ENCODE measurements around the gene PWWP3B.
A peak's percentile ranks its signal among the peaks of the same experiment; 100 is the strongest.
"Not testable (repeated sequence)": the region's sequence is repeated elsewhere in the genome, so short reads cannot be mapped to it uniquely, and the experiment has no call there.

Gene PWWP3B

DNA sequence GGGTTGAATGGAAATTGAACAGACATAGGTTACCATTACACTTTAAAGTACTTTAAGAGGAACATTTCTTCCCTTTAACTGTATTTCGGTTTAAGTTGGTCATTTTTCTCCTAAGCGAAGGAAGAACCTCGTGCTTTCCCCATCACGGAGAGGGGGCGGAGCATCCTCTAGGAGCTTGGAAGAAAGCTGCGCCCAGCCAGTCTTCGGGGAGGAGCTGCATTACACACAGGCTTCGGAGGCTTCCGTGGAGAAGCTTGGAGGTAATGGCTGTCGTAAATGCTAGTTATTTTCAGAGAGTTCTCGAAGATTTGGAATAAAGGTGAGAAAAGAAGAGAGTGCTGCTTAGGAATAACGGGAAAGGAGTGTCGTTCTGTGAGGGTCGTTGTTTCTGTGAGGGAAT lies at the start of gene PWWP3B:
PWWP3B (plus strand) TSS at position 199 of the 400 bp plus-strand sequence. CDS start 37,128 bp downstream, outside the sequence.
- DNase-seq: peak in 1 of 2 donors; percentile 4

DNA sequence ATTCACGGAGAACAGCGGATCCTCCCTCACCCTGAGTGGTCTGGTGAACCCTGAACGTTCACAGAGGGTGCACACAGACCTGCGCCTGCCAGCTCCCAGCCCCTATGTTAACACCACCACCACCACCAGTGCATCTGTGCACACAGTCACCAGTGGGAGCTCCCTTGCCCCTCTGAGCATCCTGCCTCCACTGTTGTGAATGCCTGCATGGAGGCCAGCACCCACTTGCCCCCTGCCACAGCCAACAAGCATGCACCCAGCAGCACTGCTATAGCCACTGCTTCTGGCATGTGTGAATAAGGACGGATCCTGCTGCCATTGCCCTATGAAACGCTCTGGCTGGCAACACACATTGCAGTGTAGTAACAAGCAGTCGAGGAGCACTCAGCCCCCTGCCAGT lies 29.1 kb upstream of the PWWP3B start:
- no peak for DNase-seq

DNA sequence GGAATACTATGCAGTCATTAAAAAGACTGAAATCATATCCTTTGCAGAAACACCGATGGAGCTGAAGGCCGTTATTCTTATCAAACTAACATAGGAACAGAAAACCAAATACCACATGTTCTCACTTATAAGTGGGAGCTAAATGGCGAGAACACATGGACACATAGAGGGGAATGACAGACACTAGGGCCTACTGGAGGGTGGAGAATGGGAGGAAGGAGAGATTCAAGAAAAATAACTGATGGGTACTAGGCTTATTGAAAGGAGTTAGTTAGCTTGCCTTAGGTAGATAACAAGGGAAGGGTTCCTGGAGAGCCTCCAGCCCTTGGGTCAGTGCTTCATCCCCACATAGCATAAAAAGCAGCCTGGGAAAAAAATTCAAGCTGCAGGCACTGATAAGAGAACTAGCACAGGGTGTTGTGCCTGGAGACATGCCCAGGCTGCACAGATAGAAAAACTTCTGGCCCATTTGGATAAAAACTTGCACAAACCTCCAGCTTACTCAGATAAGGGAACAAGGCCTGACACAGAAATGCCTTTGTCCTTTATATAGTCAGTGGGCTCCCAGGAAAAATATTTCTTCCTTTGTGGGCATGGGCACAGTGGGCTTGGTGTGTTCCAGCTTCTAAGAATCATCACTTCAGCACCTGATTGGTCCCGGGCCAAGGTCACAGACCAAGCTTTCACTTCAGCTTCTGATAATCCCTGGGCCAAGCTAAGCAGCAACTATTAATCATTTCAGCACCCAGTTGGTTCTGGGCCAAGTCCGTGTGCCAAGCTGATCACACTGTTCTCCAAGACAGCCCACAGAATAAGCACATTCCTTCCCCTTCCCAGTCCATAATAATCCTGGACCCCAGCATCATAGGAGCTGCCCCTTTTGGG lies 23.1 kb upstream of the PWWP3B start:
- DNase-seq: no peak

DNA sequence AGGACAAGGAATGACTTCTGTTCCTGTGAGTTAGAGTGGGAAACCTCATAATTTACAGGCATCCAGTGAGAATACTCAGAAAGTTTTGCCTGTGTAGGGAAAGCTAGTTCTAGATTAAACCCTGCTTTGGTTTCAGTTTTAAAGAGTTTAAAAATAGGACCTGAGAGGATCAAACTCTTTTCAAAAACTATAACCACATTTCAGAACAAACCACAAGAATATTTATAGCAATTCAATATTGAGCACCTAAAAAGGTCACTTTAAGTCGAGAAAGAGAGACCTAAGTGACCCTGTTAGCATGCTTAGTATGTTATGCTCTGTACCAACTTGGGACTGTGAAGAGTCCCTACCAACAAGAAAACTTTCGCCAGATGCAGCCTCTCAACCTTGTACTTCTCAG lies 17.4 kb upstream of the PWWP3B start:
- no peak for DNase-seq

DNA sequence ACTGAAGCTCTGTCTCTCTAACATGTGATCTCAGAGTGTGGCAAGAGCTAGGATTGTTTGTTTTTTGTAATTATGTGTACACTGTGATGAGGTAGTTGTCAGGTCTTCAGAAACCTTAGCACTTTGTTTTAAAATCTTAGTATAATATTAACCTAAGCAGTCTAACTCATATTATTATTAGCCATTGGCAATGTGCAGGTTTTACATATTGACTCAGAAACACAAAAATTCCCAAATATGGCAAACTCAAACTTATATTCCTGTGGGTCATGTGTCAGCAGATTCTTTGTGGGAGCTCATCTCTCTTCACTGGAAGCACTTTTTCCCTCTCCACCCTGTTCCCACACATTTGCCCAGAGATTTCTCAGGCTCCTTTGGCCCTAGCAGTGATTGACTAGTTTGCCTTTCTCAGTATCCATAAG lies 8.2 kb upstream of the PWWP3B start:
- no peak for DNase-seq

DNA sequence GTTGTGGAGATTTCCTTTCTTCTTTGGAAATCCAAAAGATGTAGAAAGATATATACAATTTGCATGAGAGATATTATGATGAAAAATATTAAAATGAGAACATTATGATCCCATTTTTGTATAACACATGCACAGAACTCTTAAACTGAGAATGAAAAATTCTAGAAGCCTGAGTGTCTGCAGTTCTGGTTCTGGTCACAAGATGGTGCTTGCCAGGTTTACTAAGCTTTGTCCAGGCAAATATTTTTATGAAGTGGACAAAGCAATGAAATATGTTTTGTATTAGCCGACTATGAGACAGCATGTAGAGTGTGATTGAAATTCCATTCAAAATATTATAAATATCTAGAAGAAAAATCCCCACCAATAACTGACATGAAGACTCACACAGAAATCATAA lies 2.2 kb downstream of the PWWP3B start:
- DNase-seq: no peak

DNA sequence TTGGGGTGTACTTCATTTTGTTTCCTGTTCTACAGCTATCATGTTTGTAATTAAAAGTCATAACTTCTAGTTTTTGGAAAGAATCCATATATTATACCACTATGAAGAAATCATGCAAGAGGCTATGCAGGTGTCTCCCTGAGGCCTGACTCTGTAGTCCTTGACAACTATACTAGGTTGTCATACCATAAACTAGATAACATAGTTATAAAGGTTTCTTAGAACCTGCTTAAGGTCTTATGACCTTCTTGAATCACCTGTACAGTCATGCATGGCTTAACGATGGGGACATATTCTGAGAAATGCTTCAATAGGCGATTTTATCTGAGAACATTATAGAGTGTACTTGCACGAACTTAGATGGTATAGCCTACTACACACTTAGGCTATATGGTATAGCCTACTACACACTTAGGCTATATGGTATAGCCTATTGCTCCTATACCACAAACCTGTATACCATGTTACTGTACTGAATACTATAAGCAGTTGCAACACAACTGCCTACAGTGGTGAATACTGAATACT lies 3.3 kb downstream of the PWWP3B start:
- no peak for DNase-seq

DNA sequence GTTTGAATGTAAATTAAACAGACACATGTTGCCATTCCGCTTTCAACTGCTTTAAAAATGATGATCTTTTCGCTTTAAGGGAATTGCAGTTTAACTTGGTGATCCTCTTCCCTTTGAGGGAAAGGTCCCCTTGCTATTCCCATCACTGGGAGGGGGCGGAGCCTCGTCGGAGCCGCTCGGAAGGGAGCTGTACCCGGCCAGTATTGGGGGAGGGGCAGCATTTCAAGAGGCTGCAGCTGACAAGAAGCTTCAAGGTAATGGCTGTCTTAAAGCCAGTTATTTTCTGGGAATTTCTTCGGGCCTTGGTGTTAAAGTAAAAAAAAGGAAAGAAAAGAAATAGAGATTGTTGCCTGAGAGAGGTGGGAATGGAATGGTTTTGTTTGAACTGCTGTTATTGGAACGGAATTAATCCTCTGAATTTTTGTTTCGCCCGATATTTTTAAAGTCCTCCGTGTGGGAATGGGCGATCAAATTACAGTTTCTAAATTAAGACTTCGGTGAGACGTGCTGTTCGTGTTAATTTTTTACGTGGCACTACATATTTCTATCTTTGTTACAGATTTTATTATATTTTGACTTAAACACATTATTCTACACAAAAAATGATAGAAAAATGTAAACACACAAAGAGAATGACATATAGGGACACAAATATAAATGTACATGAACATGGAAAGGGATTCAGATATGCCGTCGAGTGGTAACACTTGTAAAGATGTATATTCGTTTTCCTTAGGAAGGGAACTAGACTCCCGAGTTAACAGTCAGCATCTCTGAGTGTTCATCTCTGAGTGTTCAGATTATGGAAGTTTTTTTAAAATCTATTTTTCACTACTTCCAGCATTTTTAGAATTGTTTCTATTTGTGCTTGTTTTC lies 9.2 kb downstream of the PWWP3B start:
- DNase-seq: peak in 1 of 2 donors; percentile 50

DNA sequence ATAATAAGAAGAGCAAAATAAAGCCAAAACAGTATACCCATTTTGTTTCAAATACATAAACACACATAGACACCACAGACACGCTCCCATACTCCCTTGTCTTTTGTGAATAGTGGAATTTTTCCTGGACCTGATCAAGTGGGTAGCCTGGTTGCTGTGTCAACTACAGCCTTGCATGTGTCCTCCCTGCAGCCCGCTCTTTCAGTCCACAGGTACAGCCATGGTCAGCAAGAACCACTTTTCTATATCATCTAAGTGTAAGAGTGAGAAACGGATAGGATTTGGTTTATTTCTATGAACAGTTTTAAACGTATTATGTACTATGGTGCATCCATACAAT lies 9.8 kb downstream of the PWWP3B start:
- peak in 1 of 2 donors; percentile 15 for DNase-seq

DNA sequence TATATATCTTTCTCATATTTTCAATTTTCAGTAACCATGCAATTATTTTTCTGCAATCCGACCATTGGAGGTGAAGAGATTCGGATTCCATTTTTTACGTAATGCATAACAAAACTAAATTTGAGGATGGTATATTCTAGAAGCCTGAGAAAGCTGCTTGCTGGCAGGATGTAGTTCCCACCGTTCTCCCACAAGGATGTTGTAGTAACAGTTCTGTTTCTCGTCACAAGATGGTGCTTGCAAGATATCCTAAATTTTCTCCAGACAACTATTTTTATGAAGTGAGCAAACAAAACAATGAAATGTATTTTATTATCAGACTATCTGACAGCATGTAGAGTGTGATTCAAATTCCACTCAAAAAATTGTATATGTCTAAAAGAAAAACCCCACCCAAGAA lies 10.7 kb downstream of the PWWP3B start:
- DNase-seq: no peak

DNA sequence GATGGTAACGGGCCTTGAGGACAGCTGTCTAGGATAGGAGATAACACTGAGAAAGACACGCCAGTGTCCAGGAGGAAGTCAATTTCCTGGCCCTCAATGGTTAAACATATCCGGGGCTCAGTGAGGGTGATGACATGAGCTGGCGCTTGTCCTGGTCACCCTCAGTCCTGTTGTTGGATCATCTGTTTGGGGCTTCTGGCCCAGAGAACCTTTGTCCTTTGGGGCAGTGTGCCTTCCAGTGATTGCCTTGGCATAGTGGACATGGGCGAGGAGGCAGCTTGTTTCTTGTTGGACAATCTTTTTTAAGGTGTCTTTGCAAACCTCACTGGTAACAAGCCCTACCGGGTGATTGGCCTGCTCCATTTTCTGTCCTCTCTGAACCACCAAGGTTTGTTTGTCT lies 15.6 kb downstream of the PWWP3B start:
- not testable (repeated sequence) for DNase-seq

DNA sequence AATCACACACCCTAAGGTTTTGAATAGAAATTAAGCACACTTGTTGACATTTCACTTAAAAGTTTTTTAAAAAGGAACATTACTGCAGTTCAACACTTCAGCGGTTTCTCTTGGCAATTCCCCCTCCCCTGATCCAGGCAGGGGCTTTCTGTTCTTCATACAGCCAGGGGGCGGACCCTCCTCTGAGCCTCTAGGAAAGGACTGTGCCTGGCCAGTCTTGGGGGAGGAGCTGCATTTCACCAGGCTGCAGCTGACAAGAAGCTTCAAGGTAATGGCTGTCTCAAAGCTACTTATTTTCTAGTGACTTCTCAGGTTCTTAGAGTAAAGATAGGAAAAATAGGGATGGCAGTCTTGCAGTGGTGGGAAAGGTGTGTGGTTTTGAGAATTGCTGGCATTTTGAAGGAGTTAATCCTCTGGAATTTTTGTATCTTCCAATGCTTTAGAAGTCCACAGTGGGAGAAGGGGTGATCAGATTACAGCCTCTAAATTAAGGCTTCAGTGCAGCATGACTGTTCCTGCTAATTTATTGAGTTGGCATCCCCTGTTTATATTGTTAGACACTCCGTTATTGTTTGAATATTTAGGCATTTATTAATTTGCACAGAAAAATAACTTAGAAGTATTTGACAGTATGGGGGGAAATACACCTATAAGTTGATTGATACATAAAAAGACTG lies 33.5 kb downstream of the PWWP3B start:
- DNase-seq: no peak

DNA sequence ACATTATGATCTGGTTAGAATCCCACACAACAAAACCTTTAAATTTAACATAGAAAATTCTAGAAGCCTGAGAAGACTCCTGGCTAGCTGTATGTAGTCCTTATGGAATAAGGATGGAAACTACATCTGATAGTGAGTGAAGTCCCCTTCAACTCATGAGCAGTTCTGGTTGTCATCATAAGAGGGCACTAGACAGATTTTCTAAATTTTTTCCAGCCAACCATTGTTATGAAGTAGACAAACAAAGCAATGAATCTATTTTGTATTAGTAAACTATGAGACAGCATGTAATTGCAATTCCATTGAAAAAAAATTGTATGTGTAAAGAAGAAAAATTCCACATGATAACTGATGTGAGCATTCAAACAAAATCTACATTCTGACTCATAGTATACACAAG lies 35.2 kb downstream of the PWWP3B start:
- DNase-seq: no peak

DNA sequence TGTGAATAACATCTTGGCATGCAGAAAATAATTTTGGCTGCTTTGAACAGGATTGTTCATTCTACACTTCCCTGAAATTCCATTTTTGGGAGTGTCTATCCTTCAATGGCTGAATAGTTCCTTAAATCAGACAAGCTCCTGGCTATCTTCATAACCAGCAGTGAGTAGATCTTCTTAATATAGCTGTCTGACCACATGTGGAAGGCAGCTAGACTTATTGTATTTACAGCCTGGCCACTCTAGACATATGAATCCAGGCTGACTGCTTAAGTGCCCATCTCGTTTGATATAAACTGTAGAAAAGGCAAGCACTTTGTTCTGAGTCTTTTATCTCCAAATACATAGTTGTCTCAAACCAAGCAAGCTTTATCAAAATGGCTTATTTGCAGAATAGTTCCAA lies 40.0 kb downstream of the PWWP3B start:
- no peak for DNase-seq
